Fibroblast of skin of scalp (primary cell): ENCODE results near the gene ZNF280A.
"Not testable (repeated sequence)": the region's sequence is repeated elsewhere in the genome, so short reads cannot be mapped to it uniquely, and the experiment has no call there.

Experiments used
- DNase-seq: peaks from one replicate; pipeline ENCODE4 v3.0.0-alpha.2; 2013

The ZNF280A gene

DNA sequence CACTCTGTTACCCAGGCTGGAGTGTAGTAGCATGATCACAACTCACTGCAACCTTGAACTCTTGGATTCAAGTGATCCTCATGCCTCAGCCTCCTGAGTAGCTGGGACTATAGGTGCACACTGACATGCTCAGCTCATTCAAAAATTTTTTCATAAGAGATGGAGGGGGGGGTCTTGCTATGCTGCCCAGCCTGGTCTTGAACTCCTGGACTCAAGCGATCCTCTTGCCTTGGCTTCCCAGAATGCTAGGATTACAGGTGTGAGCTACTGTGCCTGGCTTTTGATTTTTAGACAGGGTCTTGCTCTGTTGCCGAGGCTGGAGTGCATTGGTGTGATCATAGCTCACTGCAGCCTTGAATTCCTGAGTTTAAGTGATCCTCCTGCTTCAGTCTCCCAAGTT is 25.0 kb upstream of the ZNF280A start:
- no peak for DNase-seq

DNA sequence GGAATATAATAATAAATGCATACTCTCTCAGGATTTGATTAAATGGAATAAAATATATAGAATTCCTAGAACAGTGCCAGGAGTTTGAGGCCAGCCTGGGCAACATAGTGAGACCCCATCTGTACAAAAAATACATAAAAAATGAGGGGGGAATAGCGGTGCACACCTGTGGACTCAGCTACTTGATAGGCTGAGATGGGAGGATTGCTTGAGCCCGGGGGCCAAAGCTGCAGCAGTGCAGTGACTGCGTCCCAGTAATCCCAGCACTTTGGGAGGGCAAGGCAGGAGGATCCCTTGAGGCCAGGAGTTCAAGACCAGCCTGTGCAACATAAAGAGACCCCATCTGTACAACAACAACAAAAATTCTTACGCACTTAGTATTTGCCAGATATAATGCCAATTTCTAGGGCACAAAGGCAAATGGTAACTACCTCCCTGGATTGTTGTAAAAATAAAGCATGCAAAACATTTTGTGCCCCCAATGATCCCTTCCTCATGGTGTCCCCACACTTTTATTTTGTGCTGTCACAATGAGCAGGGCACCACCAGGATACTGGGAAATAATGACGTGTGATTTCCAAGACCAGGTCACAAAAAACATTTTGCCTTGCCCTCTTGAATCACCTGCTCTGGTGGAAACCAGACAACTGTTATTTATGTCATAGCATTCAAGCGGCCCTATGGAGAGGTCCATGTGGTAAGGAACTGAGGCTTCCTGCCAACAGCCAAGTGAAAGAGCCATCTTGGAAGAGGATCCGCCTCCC is 18.3 kb upstream of the ZNF280A start:
- DNase-seq, result no peak

DNA sequence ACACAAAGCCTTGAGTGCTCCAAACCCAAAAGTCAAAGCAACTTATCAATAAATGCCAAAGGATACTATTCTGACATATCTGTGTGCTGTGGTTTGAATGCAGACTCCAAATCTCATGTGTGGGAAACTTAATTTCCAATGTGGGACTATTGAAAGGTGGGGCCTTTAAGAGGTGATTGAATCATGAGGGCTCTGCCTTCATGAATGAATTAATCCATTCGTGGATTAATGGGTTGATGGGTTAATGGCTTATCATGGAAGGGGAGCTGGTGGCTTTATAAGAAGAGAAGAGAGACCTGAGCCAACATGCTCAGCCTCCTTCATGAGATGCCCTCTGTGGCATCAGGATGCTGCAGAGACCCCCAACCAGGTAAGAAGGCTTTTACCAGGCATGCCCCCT is 16.8 kb upstream of the ZNF280A start:
- DNase-seq, result no peak

DNA sequence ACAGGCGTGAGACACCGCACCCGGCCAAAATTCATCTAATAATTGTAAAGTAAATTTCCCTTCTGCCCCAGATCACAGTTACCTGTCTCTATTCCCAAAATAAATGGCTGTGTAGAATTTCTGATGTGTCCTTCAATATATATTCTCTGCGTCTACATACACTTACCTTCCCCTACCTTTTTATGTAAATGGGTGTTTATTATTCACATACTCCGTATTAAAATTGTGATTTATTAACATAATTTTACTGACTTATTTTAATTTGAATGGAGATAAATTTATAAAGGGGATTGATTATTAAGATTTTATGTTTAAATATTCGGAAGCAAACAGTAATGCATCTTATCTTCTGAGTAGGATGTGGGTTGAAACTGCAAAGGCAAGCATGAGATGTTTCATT is 16.4 kb upstream of the ZNF280A start:
- DNase-seq, result no peak

DNA sequence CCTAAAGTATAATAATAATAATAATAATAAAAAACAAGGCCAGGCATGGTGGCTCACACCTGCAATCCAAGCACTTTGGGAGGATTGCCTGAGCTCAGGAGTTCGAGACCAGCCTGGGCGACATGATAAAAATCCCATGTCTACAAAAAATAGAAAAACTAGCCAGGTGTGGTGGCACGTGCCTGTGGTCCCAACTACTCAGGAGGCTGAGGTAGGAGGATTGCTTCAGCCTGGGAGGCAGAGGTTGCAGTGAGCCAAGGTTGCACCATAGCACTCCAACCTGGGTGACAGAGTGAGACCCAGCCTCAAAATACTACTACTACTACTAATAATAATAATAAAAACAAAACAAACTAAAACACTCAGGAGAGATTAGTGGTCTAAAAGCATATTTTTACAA is 15.6 kb upstream of the ZNF280A start:
- no peak for DNase-seq

DNA sequence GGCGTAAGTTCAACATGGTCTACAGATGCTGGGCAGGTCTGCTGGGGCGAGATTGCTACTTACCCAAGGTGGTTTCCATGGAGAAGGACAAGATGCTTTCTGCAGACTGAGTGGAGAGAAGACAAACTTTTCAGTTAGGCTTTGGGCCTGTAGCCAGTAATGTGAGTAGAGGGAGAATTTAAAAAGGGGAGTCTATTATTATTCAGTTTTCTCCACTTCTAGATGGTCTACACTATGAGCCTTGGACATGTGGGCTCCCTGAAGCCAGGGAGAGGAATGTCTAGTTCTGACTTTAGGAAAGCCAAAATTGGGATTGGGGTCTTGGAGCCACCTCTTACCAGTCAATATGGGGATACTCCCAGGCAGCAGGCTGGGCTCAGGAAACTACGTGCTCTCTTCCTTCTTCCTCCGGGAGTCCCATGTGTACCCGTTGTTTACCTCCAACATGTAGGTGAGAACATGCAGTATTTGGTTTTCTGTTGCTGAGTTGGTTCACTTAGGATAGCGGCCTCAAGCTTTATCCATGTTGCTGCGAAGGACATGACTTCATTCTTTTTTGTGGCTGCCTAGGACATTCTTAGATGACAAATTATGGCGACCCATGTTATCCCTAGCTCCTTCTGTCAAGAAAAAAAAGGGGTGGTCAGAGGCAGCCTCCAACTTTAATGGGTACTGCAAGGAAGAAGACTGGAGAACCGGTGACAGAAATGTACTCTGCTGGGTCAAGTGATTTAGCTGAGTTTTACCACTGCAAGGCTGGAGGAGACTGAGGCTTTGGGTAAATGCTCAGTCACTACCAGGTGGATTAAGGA is 14.7 kb upstream of the ZNF280A start:
- no peak for DNase-seq

DNA sequence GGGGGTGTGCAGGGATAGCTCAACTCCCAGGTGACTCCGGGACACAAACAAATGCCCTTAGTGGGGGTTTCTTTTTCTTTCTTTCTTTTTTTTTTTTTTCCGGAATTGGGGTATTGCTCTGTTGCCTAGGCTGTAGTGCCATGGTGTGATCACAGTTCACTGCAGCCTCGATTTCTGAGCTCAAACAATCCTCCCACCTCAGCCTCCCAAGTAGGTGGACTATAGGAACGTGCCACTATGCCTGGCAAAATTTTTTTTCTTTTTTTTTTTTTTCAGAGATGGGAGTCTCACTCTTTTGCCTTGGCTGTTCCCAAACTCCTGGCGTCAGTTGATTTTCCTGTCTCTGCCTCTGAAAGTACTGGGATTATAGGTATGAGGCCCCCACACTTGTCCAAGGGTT is 13.8 kb upstream of the ZNF280A start:
- DNase-seq, result no peak

DNA sequence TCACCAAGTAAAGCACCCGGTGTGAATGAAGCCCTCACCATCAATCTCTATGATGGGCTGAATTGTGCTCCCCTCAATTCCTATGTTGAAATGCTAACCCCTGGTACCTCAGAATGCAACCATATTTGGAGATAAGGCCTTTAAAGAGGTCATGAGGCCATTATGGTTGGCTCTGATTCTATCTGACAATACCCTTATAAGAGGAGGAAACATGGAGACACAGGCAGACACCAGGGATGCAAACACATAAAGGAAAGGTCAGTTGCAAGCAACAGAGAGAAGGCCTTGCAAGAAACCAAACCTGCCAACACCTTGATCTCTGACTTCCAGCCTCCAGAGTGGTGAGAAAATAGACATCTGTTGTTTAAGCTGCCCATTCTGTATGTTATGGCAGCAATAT is 13.3 kb upstream of the ZNF280A start:
- DNase-seq, result no peak

DNA sequence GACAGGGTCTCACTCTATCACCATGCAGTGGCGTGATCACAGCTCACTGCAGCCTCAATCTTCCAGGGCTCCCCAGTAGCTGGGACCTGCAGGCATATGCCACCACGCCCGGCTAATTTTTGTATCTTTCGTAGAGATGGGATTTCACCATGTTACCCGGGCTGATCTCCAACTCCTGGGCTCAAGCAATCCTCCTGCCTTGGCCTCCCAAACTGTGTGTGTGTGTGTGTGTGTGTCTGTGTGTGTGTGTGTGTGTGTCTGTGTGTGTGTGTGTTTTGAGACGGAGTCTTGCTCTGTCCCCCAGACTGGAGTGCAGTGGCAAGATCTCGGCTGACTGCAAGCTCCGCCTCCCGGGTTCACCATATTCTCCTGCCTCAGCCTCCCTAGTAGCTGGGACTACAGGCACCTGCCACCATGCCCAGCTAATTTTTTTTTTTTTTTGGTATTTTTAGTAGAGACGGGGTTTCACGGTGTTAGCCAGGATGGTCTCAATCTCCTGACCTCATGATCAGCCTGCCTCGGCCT is 12.5 kb upstream of the ZNF280A start:
- not testable (repeated sequence) for DNase-seq

DNA sequence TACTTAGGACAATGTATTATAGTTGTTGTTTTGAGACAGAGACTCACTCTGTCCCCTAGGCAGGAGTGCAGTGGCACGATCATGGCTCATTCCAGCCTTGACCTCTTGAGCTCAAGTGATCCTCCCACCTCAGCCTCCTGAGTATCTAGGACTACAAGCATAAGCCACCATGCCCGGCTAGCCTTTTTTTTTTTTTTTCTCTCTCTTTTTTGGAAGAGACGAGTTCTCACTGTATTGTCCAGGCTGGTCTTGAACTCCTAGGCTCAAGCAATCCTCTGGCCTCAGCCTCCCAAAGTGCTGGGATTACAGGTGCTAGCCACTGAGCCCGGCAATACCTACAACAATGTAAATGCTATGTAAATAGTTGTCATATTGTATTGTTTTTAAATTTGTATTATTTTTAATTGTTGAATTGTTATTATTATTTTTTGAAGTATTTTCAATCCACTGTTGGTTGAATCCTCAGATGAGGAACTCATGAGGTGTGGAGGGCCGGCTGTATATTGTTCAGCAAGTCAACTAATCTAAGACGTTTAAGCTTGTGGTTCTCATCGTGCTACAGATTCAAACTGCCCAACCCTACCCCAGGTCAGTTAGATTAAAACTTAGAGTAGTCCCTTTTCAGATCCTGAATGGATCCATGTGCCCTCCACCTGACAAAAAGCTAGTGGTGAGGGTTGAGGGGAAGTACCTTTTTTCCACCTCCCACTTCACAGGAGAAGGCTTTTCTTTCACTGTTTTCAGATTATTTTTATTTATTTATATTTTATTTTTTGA is 11.9 kb upstream of the ZNF280A start:
- no peak for DNase-seq

DNA sequence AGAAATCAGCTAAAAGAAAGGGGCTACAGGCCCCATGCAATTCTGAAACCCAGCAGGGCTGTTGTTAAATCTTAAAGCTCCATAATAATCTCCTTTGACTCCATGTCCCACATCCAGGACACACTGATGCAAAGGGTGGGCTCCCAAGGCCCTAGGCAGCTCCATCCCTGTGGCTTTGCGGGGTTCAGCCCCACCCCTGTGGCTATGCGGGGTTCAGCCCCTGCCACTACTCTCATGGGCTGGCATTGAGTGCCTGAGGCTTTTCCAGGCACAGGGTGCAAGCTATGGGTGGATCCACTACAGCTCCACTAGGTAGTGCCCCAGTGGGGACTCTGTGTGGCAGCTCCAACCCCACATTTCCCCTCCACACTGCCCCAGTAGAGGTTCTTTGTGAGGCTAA is 8.7 kb upstream of the ZNF280A start:
- no peak for DNase-seq

DNA sequence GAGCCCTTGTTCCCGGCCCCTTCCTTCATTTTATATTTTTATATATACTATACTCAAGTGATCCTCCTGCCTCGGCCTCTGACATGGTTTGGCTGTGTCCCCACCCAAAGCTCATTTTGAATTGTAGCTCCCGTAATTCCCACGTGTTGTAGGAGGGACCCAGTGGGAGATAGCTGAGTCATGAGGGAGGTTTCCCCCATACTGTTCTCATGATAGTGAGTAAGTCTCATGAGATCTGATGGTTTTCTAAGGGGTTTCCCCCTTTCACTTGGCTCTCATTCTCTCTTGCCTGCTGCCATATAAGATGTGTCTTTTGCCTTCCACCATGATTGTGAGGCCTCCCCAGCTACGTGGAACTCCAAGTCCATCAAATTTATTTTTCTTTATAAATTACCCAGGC is 7.2 kb upstream of the ZNF280A start:
- DNase-seq, result no peak

DNA sequence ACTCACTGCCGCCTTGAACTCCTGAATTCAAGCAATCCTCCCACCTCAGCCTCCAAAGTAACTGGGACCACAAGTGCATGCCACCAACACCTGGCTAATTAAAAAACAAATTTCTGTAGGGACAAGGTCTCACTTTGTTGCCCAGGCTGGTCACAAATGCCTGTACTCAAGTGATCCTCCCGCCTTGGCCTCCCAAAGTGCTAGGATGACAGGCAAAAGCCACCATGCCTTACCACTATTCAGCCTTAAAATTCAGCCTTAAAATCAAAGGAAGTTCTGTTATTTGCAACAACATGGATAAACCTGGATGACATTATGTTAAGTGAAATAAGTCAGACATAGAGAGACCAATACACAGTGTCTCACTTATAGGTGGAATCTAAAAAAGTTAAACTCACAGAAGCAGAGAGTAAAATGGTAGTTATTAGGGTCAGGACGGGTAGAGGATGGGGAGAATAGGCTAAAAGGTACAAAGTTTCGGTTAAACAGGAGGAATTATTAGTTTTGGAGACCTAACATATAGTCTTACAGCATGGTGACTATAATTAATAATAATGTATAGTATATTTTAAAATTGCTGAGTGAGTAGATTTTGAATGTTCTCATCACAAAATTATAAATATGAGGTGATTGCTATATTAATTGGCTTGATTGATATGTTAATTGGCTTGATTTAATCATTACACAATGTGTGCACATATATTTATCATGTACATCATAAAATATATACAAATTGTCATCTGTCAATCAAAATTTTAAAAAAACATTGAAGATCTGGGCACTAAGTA is 6.2 kb upstream of the ZNF280A start:
- DNase-seq, result no peak

DNA sequence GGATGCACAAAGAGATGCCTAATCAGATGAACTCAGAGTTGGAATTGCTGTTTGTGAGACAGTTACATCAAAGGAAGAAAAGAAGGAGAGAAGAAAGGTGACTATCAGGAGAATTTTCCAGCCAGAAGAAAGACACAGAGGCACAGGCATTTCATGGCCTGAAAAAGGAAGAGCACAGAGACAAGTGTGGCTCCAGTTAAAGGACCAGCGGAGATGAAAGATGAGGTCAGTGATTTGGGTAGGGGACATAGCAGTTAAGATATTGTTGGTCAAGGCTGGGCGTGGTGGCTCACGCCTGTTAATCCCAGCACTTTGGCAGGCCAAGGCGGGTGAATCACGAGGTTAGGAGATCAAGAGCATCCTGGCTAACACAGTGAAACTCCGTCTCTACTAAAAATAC is 3.4 kb upstream of the ZNF280A start:
- no peak for DNase-seq

DNA sequence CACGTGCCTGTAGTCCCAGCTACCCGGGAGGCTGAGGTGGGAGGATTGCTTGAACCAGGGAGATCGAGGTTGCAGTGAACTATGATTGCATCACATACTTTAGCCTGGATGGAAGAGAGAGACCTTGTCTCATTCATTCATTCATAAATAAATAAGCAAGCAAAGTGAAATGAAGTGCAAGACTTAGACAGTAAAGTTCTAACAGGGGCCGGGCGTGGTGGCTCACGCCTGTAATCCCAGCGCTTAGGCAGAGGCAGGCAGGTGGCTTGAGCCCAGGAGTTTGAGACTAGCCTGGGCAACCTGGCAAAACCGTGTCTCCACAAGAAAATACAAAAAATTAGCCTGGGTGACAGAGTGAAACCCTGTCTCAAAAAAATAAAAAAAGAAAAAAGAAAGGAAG is 1.6 kb upstream of the ZNF280A start:
- DNase-seq, result no peak

DNA sequence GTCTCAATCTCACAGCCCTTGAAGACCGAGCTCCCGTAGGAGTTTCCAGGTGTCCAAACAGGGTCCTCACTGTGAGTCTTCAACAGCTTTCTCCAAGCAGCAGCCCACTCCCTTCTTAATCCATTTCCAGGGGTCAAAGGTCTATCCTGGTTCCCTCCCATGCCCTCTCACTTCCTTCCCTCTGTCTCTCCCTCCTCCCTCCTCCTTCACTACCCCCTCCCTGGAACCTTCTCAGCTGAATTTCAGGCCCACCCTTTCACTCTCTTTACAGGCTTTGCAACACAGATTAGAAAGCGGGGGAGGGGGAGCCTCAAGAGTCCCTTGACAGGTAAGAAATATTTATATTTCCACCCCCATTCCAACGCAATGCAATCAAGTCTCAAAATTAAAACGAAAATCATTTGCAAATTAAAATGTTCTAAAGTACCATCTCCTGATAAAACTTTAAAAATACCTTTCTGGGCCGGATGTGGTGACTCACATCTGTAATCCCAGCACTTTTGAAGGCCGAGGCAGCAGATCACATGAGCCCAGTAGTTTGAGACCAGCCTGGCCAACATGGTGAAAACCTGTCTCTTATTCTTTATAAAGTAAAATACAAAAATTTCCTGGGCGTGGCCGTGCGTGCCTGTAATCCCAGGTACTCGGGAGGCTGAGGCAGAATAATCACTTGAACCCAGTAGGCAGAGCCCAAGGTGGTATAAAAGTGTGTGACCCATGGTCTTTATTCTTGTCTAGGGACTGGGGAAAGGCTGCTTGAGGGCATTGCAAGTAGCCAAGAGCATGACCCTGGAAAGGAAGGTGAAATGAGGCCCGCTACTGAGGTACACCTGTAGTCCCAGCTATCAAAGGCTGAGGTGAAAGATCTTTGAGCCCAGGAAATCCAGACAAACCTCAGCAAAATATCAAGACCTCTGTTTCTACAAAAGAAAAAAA is 865 bp upstream of the ZNF280A start:
- DNase-seq, result no peak

DNA sequence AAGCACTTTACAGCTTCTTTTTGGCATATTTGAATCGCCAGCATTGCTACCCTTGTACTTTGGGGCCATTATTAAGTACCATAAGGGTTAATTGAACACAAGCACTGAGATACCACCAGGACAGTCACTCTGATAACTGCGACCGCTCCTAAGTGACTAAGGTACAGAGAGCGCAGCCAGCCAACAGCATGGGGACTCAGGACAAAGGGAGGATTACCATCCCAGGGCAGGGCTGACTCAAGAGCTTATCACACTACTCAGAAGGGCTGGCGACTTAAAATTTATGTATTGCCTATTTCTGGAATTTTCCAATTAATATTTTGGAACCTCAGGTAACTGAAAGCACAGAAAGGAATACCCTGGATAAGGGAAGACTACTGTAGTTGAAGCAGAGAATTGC is 479 bp downstream of the ZNF280A start:
- no peak for DNase-seq

DNA sequence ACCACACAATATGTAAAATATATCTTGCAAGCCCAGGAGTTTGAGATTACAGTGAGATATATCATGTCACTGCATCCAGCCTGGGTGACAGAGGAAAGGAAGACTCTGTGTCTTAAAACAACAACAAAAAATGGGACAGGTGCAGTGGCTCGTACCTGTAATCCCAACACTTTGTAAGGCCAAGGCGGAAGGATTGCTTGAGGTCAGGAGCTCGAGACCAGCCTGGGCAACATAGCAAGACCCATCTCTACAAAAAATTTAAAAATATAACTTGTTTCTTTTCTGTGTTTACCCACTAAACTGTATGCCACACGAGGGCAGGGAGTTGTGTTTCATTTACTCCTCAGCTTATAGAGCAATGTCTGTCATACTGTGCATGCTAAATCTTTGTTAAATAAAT is 3.1 kb downstream of the ZNF280A start:
- no peak for DNase-seq

DNA sequence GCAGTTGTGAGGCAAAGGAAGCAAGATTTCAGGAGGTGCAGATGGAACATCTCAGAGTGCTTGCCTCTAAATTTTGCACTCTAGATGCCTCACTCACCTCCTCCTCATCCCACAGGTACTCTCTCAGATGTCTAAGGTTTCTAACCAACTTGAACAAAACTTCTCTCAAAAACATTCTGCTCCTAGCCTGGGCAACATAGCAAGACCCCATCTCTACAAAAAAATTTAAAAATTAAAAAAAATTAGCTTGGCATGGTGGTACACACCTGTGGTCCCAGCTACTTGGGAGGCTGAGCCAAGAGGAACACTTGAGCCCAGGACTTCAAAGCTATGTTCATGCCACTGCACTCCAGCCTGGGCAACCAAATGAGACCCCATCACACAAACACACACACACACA is 4.2 kb downstream of the ZNF280A start:
- DNase-seq, result no peak

DNA sequence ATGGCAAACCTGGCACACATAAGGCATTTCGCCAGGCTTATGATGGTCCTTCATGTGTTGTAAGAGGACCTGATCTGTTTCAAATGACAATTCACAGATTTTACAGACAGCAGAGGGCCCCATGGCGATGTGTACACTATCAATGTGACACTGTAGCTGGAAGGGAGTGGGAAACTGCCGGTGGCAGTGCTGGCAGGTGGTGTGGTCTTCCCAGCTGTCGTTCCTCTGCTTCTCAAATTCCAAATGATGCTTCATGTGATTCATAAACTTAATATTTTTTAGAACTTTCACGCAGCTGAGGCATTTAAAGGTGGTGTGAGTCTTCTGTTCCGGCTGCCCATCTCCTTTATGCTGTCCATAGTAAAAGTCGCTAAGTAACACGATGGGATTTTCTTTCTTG is 5.6 kb downstream of the ZNF280A start:
- not testable (repeated sequence) for DNase-seq

DNA sequence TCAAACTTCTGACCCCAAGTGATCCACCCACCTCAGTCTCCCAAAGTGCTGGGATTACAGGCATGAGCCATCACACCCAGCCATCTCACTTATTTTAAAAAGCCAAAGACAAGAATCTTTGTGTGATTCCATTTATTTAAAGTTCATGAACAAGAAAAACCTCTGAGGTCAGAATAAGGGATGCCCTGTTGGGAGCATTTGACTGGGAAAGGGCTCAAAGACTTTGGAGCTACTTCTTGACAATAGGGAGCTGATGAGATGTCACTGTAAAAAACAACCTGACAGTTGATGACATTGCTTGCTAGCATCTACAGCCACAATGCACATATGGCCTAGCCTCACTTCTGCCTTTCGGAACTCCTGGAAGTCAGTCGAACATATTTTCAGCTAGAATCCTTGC is 6.5 kb downstream of the ZNF280A start:
- no peak for DNase-seq
